A172 (cell line): ENCODE measurements around the gene MAPKAPK5. TPM values are rescaled to one million over a fixed set of nuclear protein-coding genes. Genes with fewer than 3 reads are reported as not detected.
"Not testable (repeated sequence)": the region's sequence is repeated elsewhere in the genome, so short reads cannot be mapped to it uniquely, and the experiment has no call there.

Source experiments
- DNase-seq: peaks from one replicate; pipeline ENCODE4 v3.0.0-alpha.2; 2015; ENCODE audit warnings: low spot score
- total RNA-seq: library from RNA; depleted of rRNA; stranded (reverse); fragments of >200 nt; shearing (Covaris generic); gene quantifications from 2 replicates; pipeline ENCODE4 v1.2.3, GENCODE V29; 2014

Gene MAPKAPK5
- total RNA-seq, 1 experiment from 2014 or later, result 43.8 TPM

DNA sequence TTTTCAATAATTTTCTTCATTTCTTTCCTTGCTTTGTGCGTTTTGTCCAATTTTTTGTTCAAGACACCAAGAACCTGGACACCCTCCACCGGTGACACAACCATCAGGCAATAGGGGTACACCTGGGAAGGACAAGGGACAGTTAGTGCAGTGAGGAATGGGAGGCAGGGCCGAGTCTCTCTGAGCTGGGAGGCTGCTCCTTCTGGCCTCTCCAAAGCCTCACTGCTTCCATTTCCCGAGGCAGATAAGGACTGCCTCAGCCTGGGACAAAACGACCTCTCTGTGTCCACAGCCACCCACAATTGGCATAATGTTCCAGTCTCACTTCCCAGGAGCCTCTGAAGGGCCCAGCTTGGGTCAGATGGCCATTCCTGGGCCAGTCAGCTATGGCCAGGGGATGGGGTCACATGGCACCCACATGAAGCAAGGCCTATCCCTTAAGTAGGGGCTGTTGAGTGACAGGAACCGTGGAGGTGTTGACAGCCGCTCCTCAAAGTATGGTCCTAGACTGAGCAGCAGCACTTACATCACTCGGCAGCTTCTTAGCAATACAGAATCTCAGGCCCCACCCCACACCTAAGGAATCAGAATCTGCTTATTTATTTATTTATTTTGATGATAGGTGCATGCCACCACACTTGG lies 13.6 kb upstream of the MAPKAPK5 start:
- no peak for DNase-seq

GRCh38 chr12:111829635-111830034 lies 12.4 kb upstream of the MAPKAPK5 start:
- DNase-seq, result not testable (repeated sequence)

GRCh38 chr12:111834740-111835386 lies 7.2 kb upstream of the MAPKAPK5 start:
- not testable (repeated sequence) for DNase-seq

GRCh38 chr12:111835531-111836181 lies 6.4 kb upstream of the MAPKAPK5 start:
- DNase-seq, result not testable (repeated sequence)

DNA sequence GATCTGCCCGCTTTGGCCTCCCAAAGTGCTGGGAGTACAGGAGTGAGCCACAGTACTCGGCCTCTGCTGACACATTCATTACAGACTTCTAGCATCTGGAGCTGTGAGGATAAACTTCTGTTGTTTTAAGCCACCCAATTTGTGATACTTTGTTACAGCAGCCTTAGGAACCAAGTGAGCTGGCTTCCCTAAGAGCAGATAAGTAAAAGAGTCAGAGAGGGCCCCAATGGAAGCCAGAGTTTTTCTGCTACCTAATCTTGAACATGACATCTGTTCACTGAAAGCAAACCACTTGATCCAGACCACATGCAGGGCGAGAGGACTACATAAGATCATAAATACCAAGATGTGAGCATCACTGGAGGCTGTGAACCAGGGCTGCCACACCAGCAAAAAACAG lies 3.7 kb upstream of the MAPKAPK5 start:
- DNase-seq, result no peak

DNA sequence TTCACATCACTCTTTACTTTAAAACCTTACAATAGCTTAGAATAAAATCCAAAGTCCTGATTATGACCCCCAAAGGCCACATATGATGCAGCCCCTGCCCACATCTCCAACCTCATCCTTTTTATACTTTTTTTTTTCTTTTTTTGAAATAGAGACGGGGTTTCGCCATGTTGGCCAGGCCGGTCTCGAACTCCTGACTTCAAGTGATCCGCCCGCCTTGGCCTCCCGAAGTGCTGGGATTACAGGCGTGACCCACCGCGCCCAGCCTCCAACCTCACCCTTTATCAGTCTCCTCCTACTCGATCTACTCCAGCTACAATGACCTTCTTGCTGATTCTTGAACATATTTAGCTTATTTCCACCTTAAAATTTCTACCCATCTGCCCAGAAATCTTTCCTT lies 1.2 kb upstream of the MAPKAPK5 start:
- no peak for DNase-seq

DNA sequence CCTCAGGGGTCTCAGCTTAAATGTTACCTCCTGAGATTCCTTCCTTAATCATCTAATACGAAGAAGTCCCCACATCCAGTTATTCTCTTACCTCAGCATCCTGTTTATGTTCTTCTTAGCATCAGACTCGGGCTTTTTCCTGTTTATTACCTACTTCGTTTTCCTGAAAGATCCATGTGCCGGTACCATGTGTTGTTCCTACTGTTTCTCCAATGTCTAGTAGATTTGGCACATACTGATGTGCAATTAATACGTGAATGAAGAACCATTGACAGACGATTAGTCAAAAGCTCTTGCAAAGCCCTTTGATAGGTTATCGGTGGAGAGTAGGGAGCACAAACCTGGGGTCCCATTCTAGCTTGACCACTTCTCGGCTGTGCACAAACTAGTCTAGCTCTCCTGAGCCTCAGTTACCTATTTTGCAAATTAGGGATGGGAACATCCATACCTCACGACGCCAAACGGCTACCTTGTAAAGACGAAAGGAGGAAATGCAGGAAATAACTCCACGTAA lies 735 bp upstream of the MAPKAPK5 start:
- DNase-seq, result no peak

- DNase-seq, result no peak
Observed at GRCh38 chr12:111842556-111843396, 748 bp downstream of the MAPKAPK5 start.

GRCh38 chr12:111846016-111846415 lies 4.0 kb downstream of the MAPKAPK5 start:
- DNase-seq, result no peak

- DNase-seq, result no peak
Observed at GRCh38 chr12:111850526-111850925, 8.5 kb downstream of the MAPKAPK5 start.

DNA sequence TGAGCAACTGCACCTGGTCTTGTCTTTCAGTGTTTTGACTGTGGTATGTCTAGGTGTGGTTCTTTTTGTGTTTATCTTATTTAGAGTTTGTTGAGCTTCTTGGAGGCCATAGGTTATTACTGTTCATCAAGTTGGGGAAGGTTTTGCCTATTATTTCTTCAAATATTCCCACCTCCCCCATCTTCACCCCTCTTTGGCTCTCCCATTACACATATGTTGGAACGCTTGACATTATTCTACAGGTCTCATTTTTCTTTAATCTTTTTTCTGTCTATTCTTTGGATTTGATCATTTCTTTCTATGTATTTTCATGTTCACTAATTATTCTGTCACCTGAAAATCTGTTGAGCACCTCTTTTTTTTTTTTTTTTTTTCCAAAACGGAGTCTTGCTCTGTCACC lies 16.2 kb downstream of the MAPKAPK5 start:
- DNase-seq, result no peak

- DNase-seq, result no peak
Observed at GRCh38 chr12:111858778-111859177, 16.8 kb downstream of the MAPKAPK5 start.

GRCh38 chr12:111864913-111865312 lies 22.9 kb downstream of the MAPKAPK5 start:
- DNase-seq, result no peak

GRCh38 chr12:111867531-111867930 lies 25.5 kb downstream of the MAPKAPK5 start:
- no peak for DNase-seq

GRCh38 chr12:111868676-111869588 lies 26.9 kb downstream of the MAPKAPK5 start:
- DNase-seq, result no peak

GRCh38 chr12:111869671-111870070 lies 27.6 kb downstream of the MAPKAPK5 start:
- DNase-seq, result no peak

- no peak for DNase-seq
Observed at GRCh38 chr12:111870216-111870615, 28.2 kb downstream of the MAPKAPK5 start.

GRCh38 chr12:111870706-111871105 lies 28.7 kb downstream of the MAPKAPK5 start:
- DNase-seq, result no peak

DNA sequence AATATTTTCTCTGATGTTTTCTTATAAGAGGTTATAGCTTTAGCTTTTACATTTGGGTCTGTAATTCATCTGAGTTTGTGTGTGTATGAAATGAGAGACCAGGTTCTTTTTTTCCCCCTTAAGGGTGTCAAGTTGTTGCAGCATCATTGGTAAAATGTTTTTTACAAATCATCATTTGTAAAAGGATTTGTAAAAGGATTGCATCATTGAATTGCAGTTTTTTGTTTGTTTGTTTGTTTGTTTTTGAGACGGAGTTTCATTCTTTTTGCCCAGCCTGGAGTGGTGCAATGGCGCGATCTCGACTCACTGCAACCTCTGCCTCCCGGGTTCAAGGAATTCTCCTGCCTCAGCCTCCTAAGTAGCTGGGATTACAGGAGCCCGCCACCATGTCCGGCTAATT lies 31.1 kb downstream of the MAPKAPK5 start:
- DNase-seq, result no peak

- DNase-seq, result no peak
Observed at GRCh38 chr12:111881716-111882115, 39.7 kb downstream of the MAPKAPK5 start.
